Renal pelvis (tissue), 4 donors: ENCODE results near the gene MEF2B. TPM values are rescaled to one million over a fixed set of nuclear protein-coding genes. Genes with fewer than 3 reads are reported as not detected.
"Not testable (repeated sequence)": the region's sequence is repeated elsewhere in the genome, so short reads cannot be mapped to it uniquely, and the experiment has no call there.

Experiments
- DNase-seq: peaks from one replicate; pipeline ENCODE4 v3.0.0-alpha.2; 2013
- polyA plus RNA-seq, 3 donors: library from polyadenylated mRNA; unstranded; fragments of 120-200 nt; gene quantifications; one replicate each; pipeline ENCODE4 v1.2.1, GENCODE V29; 2013; ENCODE audit not compliant: insufficient read length in 3 of 3

The MEF2B gene
- polyA plus RNA-seq, 3 donors, result 2.4 to 3.2 (median 3.0) TPM

GRCh38 chr19:19193926-19194325 is 23.9 kb upstream of the MEF2B start:
- no peak for DNase-seq

- DNase-seq, result no peak
Measured at GRCh38 chr19:19192910-19193423, 22.9 kb upstream of the MEF2B start.

- peak; percentile 100 for DNase-seq
Measured at GRCh38 chr19:19192078-19192882, 22.2 kb upstream of the MEF2B start, which contains the start of the genes BORCS8 and RFXANK. TSS of gene BORCS8 (minus strand) at chr19:19192152. CDS start at chr19:19192117, 35 bp downstream. TSS of gene RFXANK (plus strand) at chr19:19192258. CDS start at chr19:19193947, 1,689 bp downstream.

- DNase-seq, result no peak
Measured at GRCh38 chr19:19191768-19192077, 21.7 kb upstream of the MEF2B start.

- no peak for DNase-seq
Measured at GRCh38 chr19:19186742-19187141, 16.7 kb upstream of the MEF2B start.

GRCh38 chr19:19185853-19186740 is 16.0 kb upstream of the MEF2B start:
- DNase-seq, result no peak

- DNase-seq, result no peak
Measured at GRCh38 chr19:19181488-19181998, 11.5 kb upstream of the MEF2B start.

- DNase-seq, result no peak
Measured at GRCh38 chr19:19179548-19180441, 9.7 kb upstream of the MEF2B start.

GRCh38 chr19:19176950-19177349 is 6.9 kb upstream of the MEF2B start:
- no peak for DNase-seq

GRCh38 chr19:19173243-19173642 is 3.2 kb upstream of the MEF2B start:
- not testable (repeated sequence) for DNase-seq

- no peak for DNase-seq
Measured at GRCh38 chr19:19171821-19172532, 1.9 kb upstream of the MEF2B start.

GRCh38 chr19:19170873-19171672 is 1.0 kb upstream of the MEF2B start:
- no peak for DNase-seq

GRCh38 chr19:19169236-19170052 is 619 bp downstream of the MEF2B start:
- no peak for DNase-seq

GRCh38 chr19:19167612-19168011 is 2.5 kb downstream of the MEF2B start:
- DNase-seq, result no peak

- DNase-seq, result no peak
Measured at GRCh38 chr19:19165396-19165795, 4.7 kb downstream of the MEF2B start.

GRCh38 chr19:19162495-19162894 is 7.6 kb downstream of the MEF2B start:
- DNase-seq, result no peak

- no peak for DNase-seq
Measured at GRCh38 chr19:19160461-19161035, 9.5 kb downstream of the MEF2B start.

- DNase-seq, result no peak
Measured at GRCh38 chr19:19159534-19159933, 10.5 kb downstream of the MEF2B start.

- no peak for DNase-seq
Measured at GRCh38 chr19:19157808-19158207, 12.3 kb downstream of the MEF2B start.
